HG02970 (cell line): ENCODE data around the gene RGS9.
"Not testable (repeated sequence)": the region's sequence is repeated elsewhere in the genome, so short reads cannot be mapped to it uniquely, and the experiment has no call there.

ENCODE experiments used
- ATAC-seq: cut with Tn5 transposase; IDR thresholded peaks from one replicate; pipeline ENCODE4 v1.9.1; 2021; ENCODE audit warnings: mild to moderate bottlenecking, moderate library complexity, moderate number of reproducible peaks; ENCODE audit not compliant: unreplicated experiment, low FRiP score

RGS9 gene

DNA sequence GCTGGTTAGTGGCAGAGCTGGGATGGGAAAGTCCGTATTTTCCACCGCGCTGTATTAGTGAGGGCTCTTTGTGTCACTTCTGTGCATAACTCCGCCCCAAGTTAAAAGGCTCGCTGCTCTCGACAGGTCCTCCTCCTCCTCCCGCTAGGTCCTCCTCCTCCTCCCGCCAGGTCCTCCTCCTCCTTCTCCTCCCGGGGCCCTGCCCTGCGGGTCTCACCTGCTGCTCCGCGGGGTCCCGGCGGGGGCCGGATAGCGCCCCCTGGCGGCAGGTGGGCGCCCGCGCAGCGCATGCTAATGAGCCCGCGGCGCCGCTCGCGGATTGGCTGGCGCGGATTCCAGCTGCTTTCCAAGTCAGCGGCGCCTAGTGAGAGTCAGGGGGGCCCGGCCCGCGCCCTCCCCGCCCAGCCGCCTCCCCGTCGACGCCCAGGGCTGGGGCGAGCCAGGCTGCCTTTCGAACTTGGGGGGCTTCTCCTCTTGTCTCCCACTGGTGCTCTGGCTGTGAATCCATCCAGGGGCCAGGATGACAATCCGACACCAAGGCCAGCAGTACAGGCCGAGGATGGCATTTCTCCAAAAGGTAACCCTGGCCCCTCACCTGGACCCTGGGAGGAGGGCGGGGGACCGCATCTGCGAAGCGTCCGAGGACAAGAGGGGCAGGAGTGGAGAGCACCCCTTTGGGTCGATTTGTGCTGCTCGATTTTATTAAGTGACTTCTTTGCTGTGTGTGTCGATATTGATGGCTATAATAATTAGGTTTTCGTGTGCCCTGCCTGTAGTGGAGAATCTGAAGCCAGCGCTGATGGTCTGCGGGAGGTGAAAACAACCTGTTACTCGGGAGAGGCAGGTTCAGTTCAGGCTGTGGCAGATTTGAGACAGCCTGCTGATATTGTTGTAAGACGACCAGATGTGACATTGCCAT is at the start of gene RGS9:
Gene RGS9 (plus strand): TSS at position 350 of the 919 bp plus-strand sequence. CDS start 171 bp downstream, at position 521.
- ATAC-seq, result peak; percentile 86

DNA sequence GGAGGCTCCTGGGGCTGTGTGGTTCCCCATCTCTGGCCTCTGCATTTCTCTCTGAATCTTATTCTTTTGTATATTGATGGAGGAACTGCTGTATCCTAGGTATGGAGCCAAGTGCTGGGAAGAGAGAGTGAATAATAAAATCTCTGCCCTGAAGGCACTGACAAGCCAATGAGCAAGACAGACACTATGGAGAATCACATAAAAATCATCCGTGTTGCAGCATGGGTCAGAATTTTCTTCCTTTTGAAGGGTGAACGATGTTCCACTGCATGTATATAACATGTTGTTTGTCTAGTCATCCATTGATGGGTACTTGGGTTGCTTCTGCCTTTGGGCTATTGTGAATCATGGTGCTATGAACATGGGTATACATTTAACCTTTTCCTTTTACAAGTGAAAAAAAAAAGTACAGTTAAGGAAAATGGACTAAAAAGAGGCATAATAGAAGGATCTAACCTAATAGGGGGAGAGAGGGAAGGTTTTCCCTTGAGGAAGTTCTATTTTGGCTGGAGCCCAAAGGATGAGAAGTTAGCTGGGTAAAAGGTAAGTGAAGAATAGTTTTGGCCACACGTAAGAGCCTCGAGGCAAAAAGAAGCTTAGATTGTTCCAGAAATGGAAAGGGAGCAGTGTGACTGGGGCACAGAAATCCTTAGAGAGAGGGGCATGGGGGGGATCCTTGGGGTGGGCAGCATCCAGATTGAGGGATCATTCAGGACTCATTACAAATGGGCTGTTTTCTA is 48.4 kb upstream of the RGS9 start:
- ATAC-seq, result no peak

DNA sequence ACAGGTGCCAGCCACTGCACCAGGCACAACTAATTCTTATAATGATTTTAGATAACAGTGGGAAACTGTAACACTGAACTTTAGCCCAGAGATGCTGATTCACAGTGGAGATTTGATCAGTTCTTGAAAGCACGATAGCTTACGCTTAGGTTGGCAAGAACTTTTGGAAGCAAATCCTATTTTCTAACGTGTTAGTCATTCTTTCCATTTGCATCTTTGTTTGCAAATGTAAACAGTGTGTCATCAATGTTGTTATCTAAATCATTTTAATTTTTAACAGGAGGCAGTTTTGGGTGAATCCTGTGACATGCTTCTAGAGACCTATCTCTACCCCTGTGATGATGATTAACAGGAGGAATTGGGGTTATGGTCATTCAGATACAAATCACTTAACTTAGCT is 44.9 kb upstream of the RGS9 start:
- ATAC-seq, result no peak

DNA sequence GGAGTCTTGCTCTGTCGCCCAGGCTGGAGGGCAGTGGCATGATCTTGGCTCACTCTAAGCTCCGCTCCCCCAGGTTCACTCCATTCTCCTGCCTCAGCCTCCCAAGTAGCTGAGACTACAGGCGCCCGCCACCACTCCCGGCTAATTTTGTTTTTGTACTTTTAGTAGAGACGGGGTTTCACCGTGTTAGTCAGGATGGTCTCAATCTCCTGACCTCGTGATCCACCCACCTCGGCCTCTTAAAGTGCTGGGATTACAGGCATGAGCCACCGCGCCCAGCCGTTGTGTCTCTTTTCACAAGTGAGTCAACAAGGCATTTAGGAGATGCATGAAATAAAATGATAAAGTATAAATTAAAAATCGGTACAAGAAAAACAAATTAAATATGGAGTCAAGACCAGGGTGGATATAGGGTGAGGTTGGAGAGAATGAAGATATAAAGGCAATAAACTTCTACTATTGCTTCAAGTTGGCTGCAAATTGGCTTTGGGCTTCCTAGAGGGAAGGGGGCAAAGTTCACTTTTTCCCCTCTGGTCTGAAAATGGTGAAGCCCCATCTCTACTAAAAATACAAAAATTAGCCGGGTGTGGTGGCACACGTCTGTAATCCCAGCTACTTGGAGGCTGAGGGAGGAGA is 44.3 kb upstream of the RGS9 start:
- ATAC-seq, result not testable (repeated sequence)

DNA sequence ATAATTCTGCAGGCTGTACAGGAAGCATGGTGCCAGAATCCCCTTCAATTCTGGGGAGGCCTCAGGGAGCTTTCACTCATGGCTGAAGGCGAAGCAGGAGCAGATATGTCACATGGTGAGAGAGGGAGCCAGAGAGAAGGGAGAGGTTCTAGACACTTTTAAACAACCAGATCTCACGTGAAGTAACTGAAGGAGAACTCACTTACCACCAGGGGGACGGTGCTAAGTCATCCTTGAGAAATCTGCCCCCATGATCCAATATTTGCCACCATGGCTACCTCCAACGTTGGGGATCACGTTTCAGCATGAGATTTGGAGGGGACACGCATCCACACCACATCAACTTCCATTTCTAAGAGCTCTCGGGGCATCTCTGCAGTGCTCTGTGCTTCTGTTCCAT is 43.2 kb upstream of the RGS9 start:
- ATAC-seq, result no peak

DNA sequence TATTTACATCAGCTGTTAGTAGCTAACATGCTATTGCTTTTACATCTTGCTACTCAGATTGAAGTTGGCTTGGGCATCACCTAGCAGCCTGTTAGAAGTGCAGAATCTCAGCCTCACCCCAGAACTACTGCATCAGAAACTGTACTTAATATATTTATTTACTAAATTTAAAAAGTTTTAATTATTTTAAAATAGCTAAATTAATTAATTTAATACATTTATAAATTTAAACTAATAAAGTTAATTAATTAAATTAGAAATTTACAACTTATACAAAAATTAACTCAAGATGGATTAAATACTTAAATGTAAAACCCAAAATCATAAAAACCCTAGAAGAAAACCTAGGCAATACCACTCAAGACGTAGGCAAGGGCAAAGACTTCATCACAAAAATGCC is 41.7 kb upstream of the RGS9 start:
- ATAC-seq, result no peak

DNA sequence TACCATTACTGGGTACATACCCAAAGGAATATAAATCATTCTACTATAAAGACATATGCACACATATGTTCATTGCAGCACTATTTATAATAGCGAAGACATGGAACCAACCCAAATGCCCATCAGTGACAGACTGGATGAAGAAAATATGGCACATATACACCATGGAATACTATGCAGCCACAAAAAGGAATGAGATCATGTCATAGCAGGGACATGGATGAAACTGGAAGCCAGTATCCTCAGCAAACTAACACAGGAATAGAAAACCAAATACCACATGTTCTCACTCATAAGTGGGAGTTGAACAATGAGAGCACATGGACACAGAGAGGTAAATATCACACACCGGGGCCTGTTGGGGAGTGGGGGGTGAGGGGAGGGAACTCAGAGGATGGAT is 40.8 kb upstream of the RGS9 start:
- ATAC-seq, result not testable (repeated sequence)

DNA sequence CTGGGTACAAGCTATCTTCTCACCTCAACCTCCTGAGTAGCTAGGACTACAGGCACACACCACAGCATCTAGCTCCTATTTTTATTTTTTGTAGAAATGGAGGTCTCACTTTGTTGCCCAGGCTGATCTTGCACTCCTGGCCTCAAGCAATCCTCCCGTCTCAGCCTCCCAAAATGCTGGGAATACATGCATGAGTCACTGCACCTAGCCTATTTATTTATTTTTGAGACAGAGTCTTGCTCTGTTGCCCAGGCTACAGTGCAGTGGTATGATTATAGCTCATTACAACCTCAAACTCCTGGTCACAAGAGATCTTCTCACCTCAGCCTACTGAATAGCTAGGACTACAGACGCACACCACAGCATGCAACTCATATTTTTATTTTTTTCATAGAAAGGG is 40.1 kb upstream of the RGS9 start:
- ATAC-seq, result no peak

DNA sequence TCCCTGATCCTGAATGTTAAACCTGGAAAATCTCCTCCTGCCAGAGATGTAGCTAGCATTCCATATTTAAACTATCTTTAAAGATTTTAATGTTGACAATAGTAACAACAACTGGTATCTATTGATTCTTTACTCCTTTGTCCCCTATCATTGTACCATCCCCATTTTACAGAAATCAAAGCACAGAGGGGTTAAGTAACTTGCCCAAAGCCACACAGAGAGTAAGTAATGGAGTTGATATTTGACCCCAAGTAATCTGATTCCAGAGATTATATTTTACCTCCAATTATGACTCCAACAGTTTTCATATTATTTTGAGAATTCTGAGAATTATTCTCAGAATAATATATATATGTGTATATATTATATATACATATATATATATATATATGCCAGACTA is 37.7 kb upstream of the RGS9 start:
- ATAC-seq, result no peak

DNA sequence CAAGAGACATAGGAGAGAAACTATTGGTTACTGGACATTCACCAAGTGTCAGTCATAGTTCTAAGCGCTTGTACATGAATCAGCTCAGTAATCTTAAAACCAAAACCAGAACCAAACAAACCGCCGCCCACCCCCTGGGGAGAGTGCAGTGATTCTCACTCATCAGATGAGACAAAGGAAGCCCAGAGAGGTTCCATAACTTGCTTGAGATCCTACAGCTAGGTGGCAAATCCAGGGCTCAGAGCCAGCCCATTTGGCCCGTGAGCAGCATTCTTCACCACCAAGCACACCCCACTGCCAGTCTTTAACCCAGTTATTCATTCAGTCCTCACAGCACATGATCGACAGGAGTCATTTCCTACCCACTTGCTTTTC is 37.2 kb upstream of the RGS9 start:
- ATAC-seq, result peak; percentile 49

DNA sequence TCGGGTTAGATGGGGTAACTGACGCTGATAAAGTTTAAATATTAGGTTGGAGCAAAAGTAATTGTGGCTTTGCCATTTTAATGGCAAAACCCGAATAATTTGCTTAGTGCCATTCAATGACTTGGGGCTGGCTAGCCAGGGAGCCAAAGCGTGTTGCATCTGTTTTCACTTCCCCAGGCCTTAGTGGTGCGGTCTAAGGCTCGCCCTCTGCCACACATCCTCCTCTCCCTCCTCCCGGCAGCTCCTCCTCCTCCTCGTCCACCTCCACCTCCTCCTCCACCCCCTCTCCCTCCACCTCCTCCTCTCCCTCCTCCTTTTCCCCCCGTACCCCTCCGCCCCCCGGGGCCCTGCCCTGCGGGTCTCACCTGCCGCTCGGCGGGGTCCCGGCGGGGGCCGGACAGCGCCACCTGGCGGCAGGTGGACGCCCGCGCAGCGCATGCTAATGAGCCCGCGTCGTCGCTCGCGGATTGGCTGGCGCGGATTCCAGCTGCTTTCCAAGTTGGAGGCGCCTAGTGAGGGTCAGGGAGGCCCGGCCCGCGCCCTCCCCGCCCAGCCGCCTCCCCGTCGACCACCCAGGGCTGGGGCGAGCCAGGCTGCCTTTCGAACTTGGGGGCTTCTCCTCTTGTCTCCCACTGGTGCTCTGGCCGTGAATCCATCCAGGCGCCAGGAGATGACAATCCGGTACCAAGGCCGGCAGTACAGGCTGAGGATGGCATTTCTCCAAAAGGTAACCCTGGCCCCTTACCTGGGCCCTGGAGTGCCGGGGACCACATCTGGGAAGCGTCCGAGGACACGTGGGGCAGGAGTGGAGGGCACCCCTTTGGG is 36.6 kb upstream of the RGS9 start:
- ATAC-seq, result peak; percentile 73

DNA sequence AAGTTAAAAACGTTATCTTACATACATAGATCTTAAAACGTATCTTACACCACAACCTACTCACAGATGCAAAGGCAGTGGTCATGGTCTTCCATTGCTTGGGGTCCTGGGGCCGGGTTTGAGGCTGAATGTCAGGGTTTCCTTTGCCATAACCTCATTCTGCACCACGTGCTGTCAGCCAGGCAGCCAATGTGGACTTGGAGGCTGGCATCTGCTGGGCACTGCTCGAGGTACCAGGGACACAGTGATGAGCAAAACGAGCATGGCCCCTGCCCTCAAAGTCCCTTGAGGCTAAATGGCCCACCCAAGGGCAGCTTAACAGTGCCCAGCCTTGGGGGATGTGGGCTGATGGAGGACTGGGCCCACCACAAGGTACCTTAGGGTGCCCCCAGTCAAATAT is 35.8 kb upstream of the RGS9 start:
- ATAC-seq, result no peak

DNA sequence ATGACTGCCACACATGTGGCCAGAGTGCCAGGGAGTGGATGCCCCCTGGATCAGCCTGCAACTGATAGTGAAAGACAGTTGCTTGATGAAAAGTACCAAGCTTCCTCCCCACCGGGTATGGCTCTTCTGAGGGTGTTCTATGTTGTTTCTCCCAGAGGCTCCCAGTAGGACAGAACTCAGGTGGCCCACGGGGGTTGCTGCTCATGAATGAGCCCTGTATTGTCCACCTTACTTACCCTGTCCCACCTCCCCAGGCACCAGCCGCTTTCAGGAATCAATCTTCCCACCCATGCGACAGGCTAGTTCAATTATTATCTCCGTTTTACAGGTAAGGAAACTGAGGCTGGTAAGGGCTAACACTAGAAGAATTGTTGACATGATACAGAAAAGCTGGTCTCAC is 34.9 kb upstream of the RGS9 start:
- no peak for ATAC-seq

DNA sequence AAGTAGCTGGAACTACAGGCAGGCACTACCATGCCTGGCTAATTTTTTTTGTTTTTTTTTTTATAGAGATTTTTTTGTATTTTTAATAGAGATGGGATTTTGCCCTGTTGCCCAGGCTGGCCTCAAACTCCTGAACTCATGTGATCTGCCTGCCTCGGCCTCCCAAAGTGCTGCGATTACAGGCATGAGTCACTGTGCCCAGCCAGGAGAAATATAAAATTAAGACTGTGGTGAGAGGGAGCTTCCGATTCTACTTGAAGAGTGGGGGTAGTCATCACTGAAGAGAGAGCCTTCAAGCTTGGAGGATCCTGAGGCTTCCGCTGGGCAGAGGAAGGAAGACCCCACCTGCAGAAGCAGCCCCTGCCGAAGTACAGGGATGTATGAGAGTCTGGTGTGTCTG is 34.4 kb upstream of the RGS9 start:
- ATAC-seq, result no peak

DNA sequence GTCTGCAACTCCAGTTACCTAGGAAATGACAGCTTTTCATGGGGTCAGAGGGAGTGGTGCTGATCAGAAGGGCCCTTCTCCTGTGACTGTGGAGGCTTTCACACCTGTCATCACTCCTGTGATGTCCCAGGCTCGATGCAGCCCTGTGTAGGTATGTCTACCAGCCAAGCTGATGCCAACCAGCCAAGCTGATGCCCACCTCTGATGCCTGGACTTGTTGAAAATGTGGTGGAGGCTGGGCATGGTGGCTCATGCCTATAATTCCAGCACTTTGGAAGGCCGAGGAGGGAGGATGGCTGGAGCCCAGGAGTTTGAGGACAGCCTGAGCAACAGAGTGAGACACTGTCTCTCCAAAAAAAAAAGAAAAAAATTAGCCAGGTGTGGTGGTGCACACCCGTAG is 33.7 kb upstream of the RGS9 start:
- no peak for ATAC-seq

DNA sequence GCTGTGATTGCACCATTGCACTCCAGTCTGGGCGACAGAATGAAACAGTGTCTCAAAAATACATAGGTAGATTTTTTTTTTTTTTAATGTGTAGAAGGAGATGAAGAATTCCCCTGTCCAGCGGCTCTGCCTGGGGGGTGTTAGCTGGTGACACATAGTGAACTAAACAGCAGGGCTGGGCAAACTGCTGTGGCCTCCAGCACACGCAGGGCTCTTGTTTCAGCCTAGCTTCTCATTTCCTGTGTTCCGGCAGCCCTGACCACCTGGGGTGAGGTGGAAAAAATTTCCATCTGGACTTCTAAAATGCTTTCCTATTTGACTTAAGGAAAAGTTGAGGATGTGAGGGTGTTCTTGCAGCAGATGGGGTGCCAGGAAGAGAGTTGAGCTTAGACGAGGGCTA is 33.3 kb upstream of the RGS9 start:
- no peak for ATAC-seq

DNA sequence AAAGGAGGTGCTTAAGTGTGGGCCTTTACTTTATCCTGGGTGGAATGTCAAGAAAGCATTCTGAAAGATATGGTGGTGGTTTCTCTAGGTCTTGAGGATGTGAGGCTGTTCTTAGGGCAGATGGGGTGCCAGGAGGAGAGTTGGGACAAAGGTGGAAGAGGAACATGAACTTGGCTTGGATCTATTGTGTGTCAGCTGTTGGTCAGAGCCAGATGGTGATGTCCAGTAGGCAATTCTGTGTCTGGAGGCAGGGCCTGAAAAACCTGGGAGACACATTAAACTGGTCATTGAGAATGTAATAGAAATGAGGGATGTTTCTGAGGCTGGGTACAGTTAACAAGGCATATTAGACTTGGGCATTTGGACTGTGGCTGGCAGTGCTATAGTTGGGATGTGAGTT is 32.6 kb upstream of the RGS9 start:
- ATAC-seq, result no peak

DNA sequence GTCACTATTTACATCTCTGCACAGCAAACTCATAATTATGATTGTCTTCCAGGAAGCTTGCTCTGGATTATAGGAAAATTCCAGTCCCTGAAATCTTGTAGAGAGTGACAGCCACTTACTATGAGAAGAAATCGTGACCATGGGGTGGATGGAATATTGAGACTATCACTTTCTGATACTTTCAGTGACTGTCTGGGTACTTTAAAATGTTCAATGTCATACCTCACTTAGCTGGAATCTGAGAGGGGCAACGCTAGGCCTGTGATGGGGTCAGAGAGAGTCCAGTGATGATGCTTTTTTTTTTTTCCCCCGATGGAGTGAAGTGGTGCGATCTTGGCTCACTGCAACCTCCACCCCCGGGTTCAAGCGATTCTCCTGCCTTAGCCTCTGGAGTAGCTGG is 32.2 kb upstream of the RGS9 start:
- no peak for ATAC-seq

DNA sequence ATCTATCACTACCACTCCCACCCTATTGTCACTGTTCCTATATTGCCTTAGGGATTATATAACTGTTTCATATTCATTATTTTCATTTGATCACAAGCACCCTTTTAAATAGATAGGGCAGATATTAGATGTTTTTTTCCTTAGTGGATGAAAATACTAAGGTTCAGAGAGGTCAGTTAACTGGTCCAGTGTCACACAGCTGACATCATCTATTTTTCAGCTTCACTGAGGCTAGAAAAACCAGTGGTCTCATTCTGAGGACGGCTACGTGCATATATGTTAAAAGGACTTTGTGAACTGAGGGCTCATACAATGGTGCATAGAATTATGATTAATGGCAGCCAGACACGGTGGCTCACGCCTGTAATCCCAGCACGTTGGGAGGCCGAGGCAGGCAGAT is 29.0 kb upstream of the RGS9 start:
- ATAC-seq, result no peak

DNA sequence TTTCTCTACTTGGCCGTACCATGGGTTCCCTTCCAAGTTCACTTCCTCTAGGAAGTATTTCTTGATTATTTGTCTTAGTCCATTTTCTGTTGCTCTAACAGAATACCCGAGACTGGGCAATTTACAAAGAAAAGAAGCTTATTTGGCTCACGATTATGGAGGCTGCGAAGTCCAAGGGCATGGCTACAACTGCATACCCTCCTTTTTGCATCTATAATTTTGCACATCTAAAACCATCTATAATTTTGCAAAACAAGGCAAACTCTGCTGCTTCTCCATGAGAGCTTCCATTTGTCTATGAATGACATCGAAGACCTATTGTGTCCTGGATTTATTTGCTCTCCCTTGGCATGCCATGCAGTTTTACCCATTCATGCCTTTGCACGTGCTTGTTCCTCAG is 27.6 kb upstream of the RGS9 start:
- ATAC-seq, result no peak
